Measurements from ENCODE around the gene MRPL38. TPM values are rescaled to one million over a fixed set of nuclear protein-coding genes. Genes with fewer than 3 reads are reported as not detected.
A peak's percentile ranks its signal among the peaks of the same experiment; 100 is the strongest.

The MRPL38 gene
- total RNA-seq, 5 donors from 2014 or later (not counting 1 experiment from before 2014, with no cell fraction given) = 116 to 170 (median 144) TPM

GRCh38 chr17:75880266-75880665 lies 24.4 kb downstream of the MRPL38 start:
- no peaks in the 10 kb centered on the region for H3K36me3 ChIP-seq (ENCODE audit: control insufficient read depth in 2 of 2, extremely low read depth in 1 of 2, insufficient read depth in 1 of 2, low read length in 1 of 2)
- Mint-ChIP-seq H3K27ac (no peak overlapping the region), H3K4me3 (peak overlapping the region in 2 of 3 donors; percentile 13 to 32), H3K27me3 (peaks cover 0 to 4% of the 10 kb centered on the region in 2 donors), H3K9me3 (no peaks in the 10 kb centered on the region), H3K36me3 (no peaks in the 10 kb centered on the region), H3K4me1 (peaks cover 28 to 42% (median 30%) of the 10 kb centered on the region in 3 donors)
- 75% methylated on average over 2 of the region's 7 CpGs for WGBS (ENCODE audit: insufficient coverage)
- no peak for DNase-seq
- no peak for ATAC-seq (replicated peaks in 1 of 4)
- ChIA-PET POLR2A (no interaction called here), CTCF (interaction anchor here in 1 of 2 donors (0.5 kb wide), 1 partner anchor 93 kb away, joined by 3 read pairs; no protein-coding TSS in a partner anchor)
- H3K9me3 ChIP-seq = no peaks in the 10 kb centered on the region
- peaks cover 2 to 27% of the 10 kb centered on the region in 2 experiments for H3K27me3 ChIP-seq (replicated peaks in 1 of 2; ENCODE audit: control insufficient read depth in 2 of 2, extremely low read depth in 1 of 2, insufficient read depth in 2 of 2, low read length in 1 of 2)
- H3K4me3 ChIP-seq (ENCODE audit: control insufficient read depth in 1 of 2, extremely low read depth in 1 of 2, low read length in 1 of 2) = no peak overlapping the region
- H3K4me1 ChIP-seq (ENCODE audit: control insufficient read depth in 1 of 2, extremely low read depth in 1 of 2, insufficient read depth in 2 of 2, low read length in 2 of 2) = peaks cover 11 to 45% of the 10 kb centered on the region in 2 experiments
- no peak overlapping the region for H3K27ac ChIP-seq (ENCODE audit: low read length)

GRCh38 chr17:75878174-75878998 lies 26.3 kb downstream of the MRPL38 start, which contains the start of gene TRIM47:
TRIM47 (minus strand) TSS chr17:75878581; CDS start chr17:75878548, 33 bp downstream.
- CTCF ChIA-PET = interaction anchor here in 1 of 2 donors (0.6 to 2.8 kb wide), 3 partner anchors 14 to 321 kb away, joined by 3 to 33 read pairs (median 4); partner anchors contain the start of gene WBP2
- H3K4me1 Mint-ChIP-seq = peaks cover 33 to 51% (median 36%) of the 10 kb centered on the region in 3 donors

GRCh38 chr17:75877752-75878173 lies 26.9 kb downstream of the MRPL38 start:
- POLR2A ChIA-PET = no interaction called here
- peak overlapping the region; percentile 90 to 94 for H3K27ac Mint-ChIP-seq
- CTCF ChIA-PET = interaction anchor here (0.5 to 2.8 kb wide), 4 partner anchors 13 to 608 kb away, joined by 4 to 33 read pairs (median 6); partner anchors contain the start of genes TRIM65 (in 1 of the 2) and WBP2 (in 1 of the 2)
- Histone ChIP-seq H3K36me3 (ENCODE audit: control insufficient read depth in 2 of 2, extremely low read depth in 1 of 2, insufficient read depth in 1 of 2, low read length in 1 of 2) (no peaks in the 10 kb centered on the region), H3K27ac (ENCODE audit: low read length) (peak overlapping the region; percentile 79), H3K4me3 (ENCODE audit: control insufficient read depth in 1 of 2, extremely low read depth in 1 of 2, low read length in 1 of 2) (peak overlapping the region; percentile 29 to 67), H3K27me3 (replicated peaks in 1 of 2; ENCODE audit: control insufficient read depth in 2 of 2, extremely low read depth in 1 of 2, insufficient read depth in 2 of 2, low read length in 1 of 2) (peaks cover 2 to 27% of the 10 kb centered on the region in 2 experiments), H3K4me1 (ENCODE audit: control insufficient read depth in 1 of 2, extremely low read depth in 1 of 2, insufficient read depth in 2 of 2, low read length in 2 of 2) (peaks cover 17 to 64% of the 10 kb centered on the region in 2 experiments), H3K9me3 (no peaks in the 10 kb centered on the region)
- peaks cover 0 to 4% of the 10 kb centered on the region in 2 donors for H3K27me3 Mint-ChIP-seq
- no peaks in the 10 kb centered on the region for H3K36me3 Mint-ChIP-seq
- peak overlapping the region; percentile 78 to 88 (median 85) for H3K4me3 Mint-ChIP-seq
- peaks cover 39 to 56% (median 41%) of the 10 kb centered on the region in 3 donors for H3K4me1 Mint-ChIP-seq
- under 1% methylated on average over 56 of the region's 56 CpGs for WGBS (ENCODE audit: insufficient coverage)
- H3K9me3 Mint-ChIP-seq = no peaks in the 10 kb centered on the region
- ATAC-seq (replicated peaks in 1 of 4) = peak; percentile 73 to 79 (median 76)
- peak; percentile 35 to 83 (median 59) for DNase-seq

More at GRCh38 chr17:75878174-75878998, 26.3 kb downstream of the MRPL38 start, which contains the start of gene TRIM47:
- Mint-ChIP-seq H3K36me3 (no peaks in the 10 kb centered on the region), H3K27me3 (peaks cover 0 to 4% of the 10 kb centered on the region in 2 donors), H3K27ac (peak within 1 kb of the TSS; percentile 90 to 94), H3K9me3 (no peaks in the 10 kb centered on the region), H3K4me3 (peak within 1 kb of the TSS; percentile 78 to 88 (median 85))
- Histone ChIP-seq H3K4me3 (ENCODE audit: control insufficient read depth in 1 of 2, extremely low read depth in 1 of 2, low read length in 1 of 2) (peak within 1 kb of the TSS; percentile 29 to 67), H3K27ac (ENCODE audit: low read length) (peak within 1 kb of the TSS; percentile 79), H3K27me3 (replicated peaks in 1 of 2; ENCODE audit: control insufficient read depth in 2 of 2, extremely low read depth in 1 of 2, insufficient read depth in 2 of 2, low read length in 1 of 2) (peaks cover 2 to 27% of the 10 kb centered on the region in 2 experiments), H3K36me3 (ENCODE audit: control insufficient read depth in 2 of 2, extremely low read depth in 1 of 2, insufficient read depth in 1 of 2, low read length in 1 of 2) (no peaks in the 10 kb centered on the region), H3K9me3 (no peaks in the 10 kb centered on the region), H3K4me1 (ENCODE audit: control insufficient read depth in 1 of 2, extremely low read depth in 1 of 2, insufficient read depth in 2 of 2, low read length in 2 of 2) (peaks cover 13 to 58% of the 10 kb centered on the region in 2 experiments)
- DNase-seq (peak in 1 of 35 experiments; percentile 24), ATAC-seq (replicated peaks in 1 of 4) (no peak)
- 3% methylated on average over 87 of the region's 87 CpGs for WGBS (ENCODE audit: insufficient coverage)
- POLR2A ChIA-PET = no interaction called here

- peak overlapping the region; percentile 90 to 94 for H3K27ac Mint-ChIP-seq
- Histone ChIP-seq H3K27me3 (replicated peaks in 1 of 2; ENCODE audit: control insufficient read depth in 2 of 2, extremely low read depth in 1 of 2, insufficient read depth in 2 of 2, low read length in 1 of 2) (peaks cover 2 to 27% of the 10 kb centered on the region in 2 experiments), H3K9me3 (no peaks in the 10 kb centered on the region), H3K4me1 (ENCODE audit: control insufficient read depth in 1 of 2, extremely low read depth in 1 of 2, insufficient read depth in 2 of 2, low read length in 2 of 2) (peaks cover 22 to 67% of the 10 kb centered on the region in 2 experiments), H3K27ac (ENCODE audit: low read length) (peak overlapping the region; percentile 79), H3K4me3 (ENCODE audit: control insufficient read depth in 1 of 2, extremely low read depth in 1 of 2, low read length in 1 of 2) (peak overlapping the region; percentile 57 to 67), H3K36me3 (ENCODE audit: control insufficient read depth in 2 of 2, extremely low read depth in 1 of 2, insufficient read depth in 1 of 2, low read length in 1 of 2) (no peaks in the 10 kb centered on the region)
- peaks cover 0 to 4% of the 10 kb centered on the region in 2 donors for H3K27me3 Mint-ChIP-seq
- peaks cover 42 to 57% (median 46%) of the 10 kb centered on the region in 3 donors for H3K4me1 Mint-ChIP-seq
- H3K4me3 Mint-ChIP-seq = peak overlapping the region; percentile 78 to 88 (median 85)
- POLR2A ChIA-PET = interaction anchor here in 1 of 2 donors (0.7 kb wide), 1 partner anchor 864 kb away, joined by 3 read pairs; no protein-coding TSS in a partner anchor
- no peaks in the 10 kb centered on the region for H3K9me3 Mint-ChIP-seq
- no peaks in the 10 kb centered on the region for H3K36me3 Mint-ChIP-seq
- DNase-seq (peak in 3 of 35 experiments; percentile 26 to 38 (median 33)), ATAC-seq (replicated peaks in 1 of 4) (peak in 3 of 4 experiments; percentile 9 to 16 (median 15))
- CTCF ChIA-PET = interaction anchor here (0.5 to 2.8 kb wide), 4 partner anchors 12 to 608 kb away, joined by 4 to 33 read pairs (median 6); partner anchors contain the start of genes TRIM65 (in 1 of the 2) and WBP2 (in 1 of the 2)
- 16% methylated on average over 33 of the region's 41 CpGs for WGBS (ENCODE audit: insufficient coverage)
These were observed 27.5 kb downstream of the MRPL38 start for GRCh38 chr17:75876938-75877751.

- Mint-ChIP-seq H3K4me3 (peak overlapping the region; percentile 78 to 88 (median 85)), H3K9me3 (no peaks in the 10 kb centered on the region), H3K36me3 (no peaks in the 10 kb centered on the region), H3K27me3 (peaks cover 0 to 4% of the 10 kb centered on the region in 2 donors), H3K4me1 (peaks cover 36 to 50% (median 46%) of the 10 kb centered on the region in 3 donors), H3K27ac (peak overlapping the region; percentile 90 to 94)
- ATAC-seq (replicated peaks in 1 of 4) = peak; percentile 75 to 78 (median 76)
- no peaks in the 10 kb centered on the region for H3K9me3 ChIP-seq
- WGBS (ENCODE audit: insufficient coverage) = 9% methylated on average over 17 of the region's 26 CpGs
- H3K27me3 ChIP-seq (replicated peaks in 1 of 2; ENCODE audit: control insufficient read depth in 2 of 2, extremely low read depth in 1 of 2, insufficient read depth in 2 of 2, low read length in 1 of 2) = peaks cover 2 to 24% of the 10 kb centered on the region in 2 experiments
- no peaks in the 10 kb centered on the region for H3K36me3 ChIP-seq (ENCODE audit: control insufficient read depth in 2 of 2, extremely low read depth in 1 of 2, insufficient read depth in 1 of 2, low read length in 1 of 2)
- H3K27ac ChIP-seq (ENCODE audit: low read length) = peak overlapping the region; percentile 79
- POLR2A ChIA-PET = interaction anchor here (0.6 to 0.8 kb wide), 4 partner anchors 10 to 187 kb away, joined by 3 to 15 read pairs (median 6); no protein-coding TSS in a partner anchor
- CTCF ChIA-PET = interaction anchor here (0.6 to 2.8 kb wide), 10 partner anchors 11 to 123 kb away, joined by 3 to 33 read pairs (median 3); partner anchors contain the start of genes MRPL38 (in 1 of the 2), UNK (in 1 of the 2) and WBP2 (in 1 of the 2)
- H3K4me3 ChIP-seq (ENCODE audit: control insufficient read depth in 1 of 2, extremely low read depth in 1 of 2, low read length in 1 of 2) = peak overlapping the region; percentile 57 to 67
- H3K4me1 ChIP-seq (ENCODE audit: control insufficient read depth in 1 of 2, extremely low read depth in 1 of 2, insufficient read depth in 2 of 2, low read length in 2 of 2) = peaks cover 22 to 59% of the 10 kb centered on the region in 2 experiments
- peak; percentile 56 to 85 (median 67) for DNase-seq
These were observed 28.3 kb downstream of the MRPL38 start for GRCh38 chr17:75876190-75876937.
